IMR-90 (cell line): ENCODE data around the gene FBXL14.

ENCODE experiments used
- BHLHE40 ChIP-seq: fragments of 150-350 bp; IDR thresholded peaks from 2 replicates; pipeline ENCODE4 v1.6.1; 2016; ENCODE audit warnings: mild to moderate bottlenecking, low read depth, low read length
- CEBPB ChIP-seq: IDR thresholded peaks from 2 replicates; pipeline ENCODE4 v1.6.1; 2012; ENCODE audit warnings: low read depth, low read length, improper control_type of control experiment
- FOS ChIP-seq: fragments of 150-350 bp; IDR thresholded peaks from 2 replicates; pipeline ENCODE4 v1.6.1; 2016; ENCODE audit warnings: low read depth, low read length
- MAFK ChIP-seq: IDR thresholded peaks from 2 replicates; pipeline ENCODE4 v1.6.1; 2012; ENCODE audit warnings: low read depth, low read length, improper control_type of control experiment
- POLR2A ChIP-seq: IDR thresholded peaks from 2 replicates; pipeline ENCODE4 v1.6.1; 2012; ENCODE audit warnings: mild to moderate bottlenecking, low read depth, low read length
- RCOR1 ChIP-seq: IDR thresholded peaks from 2 replicates; pipeline ENCODE4 v1.6.1; 2012; ENCODE audit warnings: mild to moderate bottlenecking, low read length, improper control_type of control experiment; ENCODE audit not compliant: insufficient replicate concordance
- TF ChIP-seq, protein P1 (sequence below): conservative IDR thresholded peaks from 2 replicates; pipeline ENCODE4 v1.5.1; 2012; ENCODE audit warnings: mild to moderate bottlenecking, low read depth, low read length, improper control_type of control experiment
- TF ChIP-seq, protein P2 (sequence below): fragments of 150-350 bp; IDR thresholded peaks from 2 replicates; pipeline ENCODE4 v1.6.1; 2017; ENCODE audit warnings: mild to moderate bottlenecking, antibody characterized with exemption, low read length, low read depth
- TF ChIP-seq, protein P3 (sequence below): fragments of 150-350 bp; IDR thresholded peaks from 2 replicates; pipeline ENCODE4 v1.6.1; 2016; ENCODE audit warnings: low read depth, mild to moderate bottlenecking, low read length, moderate library complexity, borderline replicate concordance

DNA sequence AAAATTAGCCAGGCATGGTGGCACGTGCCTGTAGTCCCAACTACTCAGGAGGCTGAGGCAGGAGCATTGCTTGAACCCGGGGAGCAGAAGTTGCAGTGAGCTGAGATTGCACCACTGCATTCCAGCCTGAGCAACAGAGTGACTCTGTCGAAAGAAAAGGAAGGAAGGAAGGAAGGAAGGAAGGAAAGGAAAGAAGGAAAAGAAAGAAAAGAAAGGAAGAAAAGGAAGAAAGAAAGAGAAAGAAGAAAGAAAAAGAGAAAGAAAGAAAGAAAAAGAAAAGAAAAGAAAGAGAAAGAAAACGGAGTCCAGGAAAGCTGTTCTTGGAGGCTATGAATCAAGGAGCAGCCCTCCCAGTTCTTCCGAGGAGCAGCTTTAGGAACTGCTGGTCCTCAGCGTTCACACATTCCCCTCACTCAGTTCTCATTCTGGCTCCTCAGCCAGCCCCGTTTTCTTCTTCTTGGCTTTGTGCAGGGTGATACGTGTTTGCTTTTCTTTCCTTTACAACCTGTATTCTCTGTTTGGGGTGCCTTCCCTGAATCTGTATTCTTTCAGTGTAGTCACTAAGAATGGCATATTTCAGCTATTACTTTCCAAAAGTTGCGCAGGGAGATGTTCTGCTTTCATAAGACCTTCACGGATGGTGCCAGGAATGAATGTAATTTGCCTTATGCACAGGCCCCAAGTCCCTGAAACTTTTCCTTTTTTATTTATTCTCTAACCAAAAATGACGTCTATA, 12.2 kb downstream of the FBXL14 start:
- TF ChIP-seq, protein P1, sequence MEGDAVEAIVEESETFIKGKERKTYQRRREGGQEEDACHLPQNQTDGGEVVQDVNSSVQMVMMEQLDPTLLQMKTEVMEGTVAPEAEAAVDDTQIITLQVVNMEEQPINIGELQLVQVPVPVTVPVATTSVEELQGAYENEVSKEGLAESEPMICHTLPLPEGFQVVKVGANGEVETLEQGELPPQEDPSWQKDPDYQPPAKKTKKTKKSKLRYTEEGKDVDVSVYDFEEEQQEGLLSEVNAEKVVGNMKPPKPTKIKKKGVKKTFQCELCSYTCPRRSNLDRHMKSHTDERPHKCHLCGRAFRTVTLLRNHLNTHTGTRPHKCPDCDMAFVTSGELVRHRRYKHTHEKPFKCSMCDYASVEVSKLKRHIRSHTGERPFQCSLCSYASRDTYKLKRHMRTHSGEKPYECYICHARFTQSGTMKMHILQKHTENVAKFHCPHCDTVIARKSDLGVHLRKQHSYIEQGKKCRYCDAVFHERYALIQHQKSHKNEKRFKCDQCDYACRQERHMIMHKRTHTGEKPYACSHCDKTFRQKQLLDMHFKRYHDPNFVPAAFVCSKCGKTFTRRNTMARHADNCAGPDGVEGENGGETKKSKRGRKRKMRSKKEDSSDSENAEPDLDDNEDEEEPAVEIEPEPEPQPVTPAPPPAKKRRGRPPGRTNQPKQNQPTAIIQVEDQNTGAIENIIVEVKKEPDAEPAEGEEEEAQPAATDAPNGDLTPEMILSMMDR = no peak
- no peak for TF ChIP-seq RCOR1
- TF ChIP-seq, protein P2, sequence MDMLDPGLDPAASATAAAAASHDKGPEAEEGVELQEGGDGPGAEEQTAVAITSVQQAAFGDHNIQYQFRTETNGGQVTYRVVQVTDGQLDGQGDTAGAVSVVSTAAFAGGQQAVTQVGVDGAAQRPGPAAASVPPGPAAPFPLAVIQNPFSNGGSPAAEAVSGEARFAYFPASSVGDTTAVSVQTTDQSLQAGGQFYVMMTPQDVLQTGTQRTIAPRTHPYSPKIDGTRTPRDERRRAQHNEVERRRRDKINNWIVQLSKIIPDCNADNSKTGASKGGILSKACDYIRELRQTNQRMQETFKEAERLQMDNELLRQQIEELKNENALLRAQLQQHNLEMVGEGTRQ = no peak
- TF ChIP-seq MAFK = no peak
- TF ChIP-seq, protein P3, sequence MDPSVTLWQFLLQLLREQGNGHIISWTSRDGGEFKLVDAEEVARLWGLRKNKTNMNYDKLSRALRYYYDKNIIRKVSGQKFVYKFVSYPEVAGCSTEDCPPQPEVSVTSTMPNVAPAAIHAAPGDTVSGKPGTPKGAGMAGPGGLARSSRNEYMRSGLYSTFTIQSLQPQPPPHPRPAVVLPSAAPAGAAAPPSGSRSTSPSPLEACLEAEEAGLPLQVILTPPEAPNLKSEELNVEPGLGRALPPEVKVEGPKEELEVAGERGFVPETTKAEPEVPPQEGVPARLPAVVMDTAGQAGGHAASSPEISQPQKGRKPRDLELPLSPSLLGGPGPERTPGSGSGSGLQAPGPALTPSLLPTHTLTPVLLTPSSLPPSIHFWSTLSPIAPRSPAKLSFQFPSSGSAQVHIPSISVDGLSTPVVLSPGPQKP = no peak
- TF ChIP-seq CEBPB = peak; percentile 67
- TF ChIP-seq BHLHE40 = no peak
- no peak for TF ChIP-seq FOS
- no peak for TF ChIP-seq POLR2A
